Epithelial cell of prostate (primary cell): ENCODE results near the gene SEMA3E.
A peak's percentile ranks its signal among the peaks of the same experiment; 100 is the strongest.
"Not testable (repeated sequence)": the region's sequence is repeated elsewhere in the genome, so short reads cannot be mapped to it uniquely, and the experiment has no call there.

ENCODE experiments used
- DNase-seq: peaks from one replicate; pipeline ENCODE4 v3.0.0-alpha.2; 2011; ENCODE audit warnings: low read depth, low spot score
- H3K27ac ChIP-seq: fragments of 450-650 bp; 2 replicates; pipeline ENCODE4 v1.5.1; 2017; ENCODE audit warnings: mild to moderate bottlenecking

SEMA3E gene

DNA sequence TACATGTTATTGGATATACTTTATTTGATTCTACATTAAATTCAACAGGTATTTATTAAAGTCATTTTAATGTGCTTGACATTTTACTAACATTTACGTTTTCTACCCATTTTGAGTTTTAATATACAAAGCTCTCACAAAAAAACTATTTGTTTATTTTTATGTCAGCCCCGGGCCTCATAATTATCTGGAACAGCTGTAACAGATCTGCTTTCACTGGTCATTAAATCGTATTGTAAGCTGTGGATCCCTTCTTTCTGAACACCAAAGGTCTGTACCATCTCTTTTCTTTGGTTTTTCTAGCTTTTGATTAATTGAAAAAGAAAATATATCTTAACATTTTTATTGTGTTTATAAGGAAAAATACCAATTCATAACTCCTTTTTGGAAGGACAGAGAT, 73.5 kb downstream of the SEMA3E start:
- no peak overlapping the region for H3K27ac ChIP-seq
- no peak for DNase-seq

DNA sequence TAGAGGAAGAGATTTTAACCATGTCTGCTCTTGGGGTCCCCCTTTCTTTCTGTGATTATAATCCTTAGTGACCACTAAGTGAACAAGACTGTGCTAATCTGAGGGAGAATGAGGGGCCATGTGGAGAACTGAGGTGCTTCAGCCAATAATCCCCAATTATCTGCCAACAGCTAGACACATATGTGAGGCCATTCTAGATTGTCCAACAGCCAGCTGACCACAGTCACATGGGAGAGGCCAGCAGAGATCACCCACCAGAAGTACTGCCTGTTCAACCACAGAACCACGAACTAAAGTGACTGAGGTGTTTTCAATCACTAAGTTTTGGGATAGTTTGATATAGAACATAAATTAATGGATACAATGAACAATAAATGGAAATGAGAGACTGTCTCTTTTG, 74.3 kb downstream of the SEMA3E start:
- no peak for DNase-seq
- no peak overlapping the region for H3K27ac ChIP-seq

DNA sequence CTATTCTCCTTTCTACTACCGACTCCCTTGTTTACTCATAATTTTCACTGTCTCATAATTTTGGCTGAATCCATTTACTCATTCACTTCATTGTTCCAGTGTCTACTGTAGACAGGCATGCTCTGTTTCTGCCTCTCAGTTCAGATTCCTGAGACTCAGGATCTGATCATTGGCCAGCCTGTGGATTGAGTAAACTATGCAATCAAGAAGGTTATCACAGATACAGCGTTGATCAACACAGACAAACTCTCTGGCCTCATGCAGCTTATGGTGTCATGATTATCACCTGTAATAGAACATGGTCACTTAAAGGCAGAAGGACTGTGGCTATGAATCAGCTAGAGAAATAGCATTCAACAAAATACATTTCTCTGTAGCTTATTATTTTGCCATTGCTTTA, 86.0 kb downstream of the SEMA3E start:
- no peak for DNase-seq
- no peak overlapping the region for H3K27ac ChIP-seq

DNA sequence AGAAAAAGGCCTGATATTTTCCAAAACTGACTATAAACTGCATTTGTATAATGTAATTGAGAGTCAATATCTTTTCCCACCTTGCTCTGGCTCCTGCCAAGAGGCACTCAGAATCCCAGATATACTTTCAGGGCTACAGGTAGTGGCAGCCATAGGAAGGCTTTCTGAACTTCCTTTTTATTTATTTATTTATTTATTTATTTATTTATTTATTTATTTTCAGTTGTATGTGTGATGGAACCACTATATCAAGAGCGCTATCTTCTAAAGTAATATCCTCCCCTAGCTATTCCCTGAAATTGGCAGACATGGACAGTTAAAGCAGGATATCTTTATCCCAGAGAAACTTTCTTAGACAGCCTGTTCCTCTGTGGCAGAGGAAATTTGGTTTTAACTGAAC, 86.7 kb downstream of the SEMA3E start:
- DNase-seq = no peak
- H3K27ac ChIP-seq = no peak overlapping the region

DNA sequence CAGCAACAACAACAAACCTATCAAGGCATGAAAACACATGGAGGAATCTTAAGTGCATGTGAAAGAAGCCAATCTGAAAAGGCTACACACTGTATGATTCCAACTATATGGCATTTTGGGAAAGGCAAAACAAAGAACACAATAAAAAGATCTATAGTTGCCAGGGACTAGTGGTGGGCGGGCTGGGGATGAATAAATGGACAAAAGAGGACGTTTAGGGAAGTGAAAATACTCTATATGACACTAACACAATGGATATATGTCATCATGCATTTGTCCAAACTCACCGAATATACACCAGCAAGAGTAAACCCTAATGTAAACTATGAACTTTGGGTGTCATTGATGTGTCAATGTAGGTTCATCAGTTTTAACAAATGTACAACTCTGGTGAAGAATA, 89.1 kb downstream of the SEMA3E start:
- no peak overlapping the region for H3K27ac ChIP-seq
- no peak for DNase-seq

DNA sequence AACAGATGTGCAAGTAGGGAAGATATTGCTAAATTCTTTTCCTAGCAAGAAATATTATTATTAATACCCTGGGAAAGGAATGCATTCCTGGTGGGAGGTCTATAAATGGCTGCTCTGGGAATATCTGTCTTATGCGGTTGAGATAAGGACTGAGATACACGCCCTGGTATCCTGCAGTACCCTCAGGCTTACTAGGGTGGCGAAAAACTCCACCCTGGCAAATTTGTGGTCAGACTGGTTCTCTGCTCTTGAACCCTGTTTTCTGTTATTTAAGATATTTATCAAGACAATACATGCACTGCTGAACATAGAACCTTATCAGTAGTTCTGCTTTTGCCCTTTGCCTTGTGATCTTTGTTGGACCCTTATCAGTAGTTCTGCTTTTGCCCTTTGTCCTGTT, 96.4 kb downstream of the SEMA3E start:
- not testable (repeated sequence) for H3K27ac ChIP-seq, DNase-seq

DNA sequence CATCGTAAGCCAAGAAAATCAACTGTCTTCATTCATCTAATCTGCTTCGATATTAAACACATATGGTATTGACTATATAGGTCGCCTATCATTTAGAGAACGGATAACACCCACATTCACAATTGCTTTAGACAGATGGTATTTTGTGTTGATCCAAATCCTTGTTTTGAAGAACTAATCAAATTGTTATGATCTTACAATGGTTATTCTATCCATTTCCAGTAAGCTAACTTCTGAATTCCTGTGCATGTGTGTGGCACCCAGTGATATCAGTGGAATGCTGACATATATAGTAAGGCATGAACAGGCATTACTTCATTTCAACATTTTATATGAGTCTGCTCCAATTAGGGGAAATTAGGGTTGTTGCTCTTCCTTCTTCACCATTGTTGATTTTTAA, 98.8 kb downstream of the SEMA3E start:
- no peak overlapping the region for H3K27ac ChIP-seq
- DNase-seq = no peak

DNA sequence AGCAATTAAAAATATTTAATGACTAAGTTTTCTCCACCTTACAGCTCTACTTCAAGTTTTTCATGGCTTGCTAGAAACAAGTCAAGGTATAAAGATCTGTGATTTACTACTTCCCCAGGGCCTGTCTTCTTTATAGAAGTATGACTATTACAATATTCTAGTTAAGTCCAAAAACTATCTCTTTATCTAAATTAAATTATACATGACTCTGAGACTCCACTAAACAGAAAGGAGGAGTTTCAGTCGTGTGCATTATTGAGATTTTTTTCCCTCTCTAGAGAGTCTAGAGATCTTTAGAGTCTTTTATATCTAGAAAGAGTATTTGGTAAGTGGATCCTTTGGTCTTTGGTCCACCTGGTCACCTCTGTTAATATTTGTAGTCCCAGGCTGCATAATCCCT, 100.7 kb downstream of the SEMA3E start:
- peak overlapping the region; percentile 45 for H3K27ac ChIP-seq
- no peak for DNase-seq

DNA sequence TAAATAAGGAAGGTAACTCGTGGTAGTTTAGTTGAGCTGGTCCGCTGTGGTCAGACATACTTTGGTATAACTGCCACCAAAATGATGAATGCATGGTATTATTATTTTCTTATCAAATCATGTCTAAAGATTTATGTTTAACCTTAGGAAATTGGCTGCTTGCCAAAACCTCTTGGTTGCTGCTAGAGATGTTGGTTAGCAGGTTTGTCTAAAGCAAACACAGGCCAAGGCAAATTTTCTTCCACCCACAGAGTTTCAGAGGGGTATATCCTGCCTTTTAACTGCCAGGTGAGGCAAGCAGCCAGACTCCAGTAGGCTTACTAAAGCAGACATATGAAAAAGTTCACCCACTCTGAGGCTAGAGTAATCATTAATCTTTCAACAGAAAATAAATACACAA, 101.4 kb downstream of the SEMA3E start:
- H3K27ac ChIP-seq = peak overlapping the region; percentile 45
- peak; percentile 60 for DNase-seq

DNA sequence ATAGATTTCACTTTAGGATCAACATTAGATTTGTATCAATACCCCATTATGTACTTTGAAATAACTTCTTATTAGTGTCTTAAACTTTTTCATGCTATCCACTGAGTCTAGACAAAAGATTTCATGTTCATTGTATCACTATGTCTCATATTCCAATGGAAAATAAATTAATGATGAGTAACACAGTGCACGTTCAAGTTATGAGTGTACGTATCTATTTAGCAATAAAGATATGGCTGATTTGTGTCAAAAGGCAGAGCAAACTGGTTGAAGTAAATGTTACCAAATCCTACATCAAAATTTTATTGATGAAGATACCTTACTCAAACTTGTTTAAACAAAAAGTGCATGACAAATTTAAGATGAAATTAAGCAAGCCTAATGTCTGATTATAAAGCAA, 102.4 kb downstream of the SEMA3E start:
- DNase-seq = peak; percentile 20
- peak overlapping the region; percentile 45 for H3K27ac ChIP-seq

DNA sequence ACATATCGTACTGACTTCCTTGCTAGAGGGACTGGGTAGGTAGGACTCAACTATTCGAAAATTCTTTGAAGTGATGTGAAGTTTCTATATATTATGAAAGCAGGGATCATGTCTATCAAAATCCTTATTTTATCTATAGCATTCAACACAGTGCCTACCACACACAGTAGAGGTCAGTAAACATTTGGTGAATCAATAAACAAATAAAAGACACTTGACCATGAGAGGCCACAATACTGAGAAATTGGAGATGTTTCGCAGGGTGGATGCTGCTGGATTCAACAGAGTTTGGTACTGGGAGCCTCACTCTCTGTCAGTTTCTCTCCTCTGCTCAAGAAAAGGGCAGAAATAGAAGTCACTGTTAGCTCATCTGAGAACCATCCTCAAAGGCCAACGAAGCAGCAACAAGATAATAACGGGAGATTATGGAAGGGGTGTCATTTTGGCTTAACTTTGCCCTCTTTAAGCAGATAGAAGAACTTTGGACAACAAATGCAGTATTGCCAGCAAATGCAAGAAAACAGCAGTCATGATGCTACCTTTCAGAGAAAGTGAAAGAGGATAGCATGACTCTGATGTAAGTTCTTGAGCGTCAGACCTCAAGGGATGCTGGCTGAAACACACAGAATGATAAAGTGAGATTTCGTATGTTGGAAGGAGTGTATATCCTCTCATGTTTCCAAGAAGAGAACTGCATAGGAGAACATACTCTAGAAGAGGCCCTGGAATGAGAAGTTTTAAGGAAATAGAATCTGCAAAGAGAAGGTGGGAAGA, 107.6 kb downstream of the SEMA3E start:
- H3K27ac ChIP-seq = no peak overlapping the region
- DNase-seq = no peak

DNA sequence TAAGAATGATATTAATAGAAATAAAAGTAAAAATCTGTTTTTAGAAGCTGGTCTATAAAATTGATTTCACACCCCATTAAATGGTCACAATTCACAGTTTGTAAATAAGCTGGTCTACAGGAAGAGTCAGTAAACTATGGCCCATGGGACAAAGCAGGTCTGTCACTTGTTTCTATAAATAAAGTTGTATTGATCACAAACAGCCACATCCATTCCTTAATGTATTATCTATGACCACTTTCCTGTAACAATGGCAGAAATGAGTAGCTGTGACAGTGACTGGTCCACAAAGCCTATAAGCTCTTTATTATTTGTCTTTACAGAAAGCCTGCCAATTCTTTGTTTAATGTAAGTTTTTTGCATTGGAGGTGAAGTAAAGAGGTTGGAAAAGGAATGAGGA, 114.5 kb downstream of the SEMA3E start:
- no peak for DNase-seq
- H3K27ac ChIP-seq = no peak overlapping the region

DNA sequence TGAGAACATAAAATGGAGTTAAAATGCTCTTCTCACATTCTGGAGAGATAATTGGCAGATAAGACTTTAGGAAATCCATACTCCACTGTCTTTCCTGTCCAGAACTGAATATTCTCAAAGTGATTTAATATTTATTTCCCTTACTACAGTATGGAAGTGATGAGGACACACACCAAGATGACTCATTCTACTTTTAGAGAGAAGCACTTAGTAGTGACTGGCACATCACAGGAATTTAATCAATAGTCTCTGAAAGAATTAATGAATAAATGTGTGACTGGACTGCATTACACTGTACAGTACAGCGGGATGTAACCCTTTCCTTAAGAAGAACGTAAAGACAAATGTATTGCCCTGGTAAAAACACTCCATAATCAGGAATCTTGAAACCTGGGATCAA, 116.7 kb downstream of the SEMA3E start:
- no peak for DNase-seq
- no peak overlapping the region for H3K27ac ChIP-seq

DNA sequence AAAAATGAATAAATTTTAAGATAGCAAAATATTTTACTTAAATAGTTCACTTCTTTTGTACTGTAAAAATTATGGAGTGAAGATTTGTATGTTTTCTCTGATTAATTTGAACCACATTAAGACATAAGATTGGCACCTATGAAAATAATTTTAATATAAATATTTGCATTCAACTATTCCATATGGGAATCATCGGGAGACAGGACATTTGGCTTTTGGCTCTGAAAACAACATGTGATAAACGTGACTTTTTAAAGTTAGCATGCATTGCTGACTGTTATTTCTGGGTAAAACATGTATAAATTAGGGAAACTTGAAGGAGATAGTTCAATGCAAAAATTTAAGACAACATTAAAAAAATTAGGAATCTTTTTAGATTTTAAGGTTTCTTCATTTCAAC, 117.2 kb downstream of the SEMA3E start:
- H3K27ac ChIP-seq = no peak overlapping the region
- DNase-seq = no peak

DNA sequence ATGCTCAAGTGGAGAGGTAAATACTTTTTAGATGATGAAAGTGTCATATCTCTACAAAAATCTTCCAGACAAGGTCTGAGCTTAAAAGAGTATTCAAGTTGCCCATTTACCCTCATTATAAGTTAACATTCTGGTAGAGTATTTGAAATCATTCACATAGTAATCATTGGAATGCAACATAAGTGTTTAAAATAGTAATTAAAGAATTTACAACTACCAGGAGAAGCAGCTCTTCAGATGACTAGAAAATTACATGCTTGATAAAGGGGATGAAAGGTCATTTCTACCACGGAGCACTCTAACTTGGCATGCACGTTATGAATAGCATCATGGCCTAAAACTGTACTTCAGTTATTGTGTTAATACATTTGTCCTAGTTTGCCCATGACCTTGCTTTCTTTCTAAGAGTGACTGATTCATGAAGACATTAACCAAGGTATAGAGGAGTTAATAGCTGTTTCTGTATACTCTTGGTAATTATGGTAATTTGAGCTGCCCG, 120.0 kb downstream of the SEMA3E start:
- no peak for DNase-seq
- no peak overlapping the region for H3K27ac ChIP-seq

DNA sequence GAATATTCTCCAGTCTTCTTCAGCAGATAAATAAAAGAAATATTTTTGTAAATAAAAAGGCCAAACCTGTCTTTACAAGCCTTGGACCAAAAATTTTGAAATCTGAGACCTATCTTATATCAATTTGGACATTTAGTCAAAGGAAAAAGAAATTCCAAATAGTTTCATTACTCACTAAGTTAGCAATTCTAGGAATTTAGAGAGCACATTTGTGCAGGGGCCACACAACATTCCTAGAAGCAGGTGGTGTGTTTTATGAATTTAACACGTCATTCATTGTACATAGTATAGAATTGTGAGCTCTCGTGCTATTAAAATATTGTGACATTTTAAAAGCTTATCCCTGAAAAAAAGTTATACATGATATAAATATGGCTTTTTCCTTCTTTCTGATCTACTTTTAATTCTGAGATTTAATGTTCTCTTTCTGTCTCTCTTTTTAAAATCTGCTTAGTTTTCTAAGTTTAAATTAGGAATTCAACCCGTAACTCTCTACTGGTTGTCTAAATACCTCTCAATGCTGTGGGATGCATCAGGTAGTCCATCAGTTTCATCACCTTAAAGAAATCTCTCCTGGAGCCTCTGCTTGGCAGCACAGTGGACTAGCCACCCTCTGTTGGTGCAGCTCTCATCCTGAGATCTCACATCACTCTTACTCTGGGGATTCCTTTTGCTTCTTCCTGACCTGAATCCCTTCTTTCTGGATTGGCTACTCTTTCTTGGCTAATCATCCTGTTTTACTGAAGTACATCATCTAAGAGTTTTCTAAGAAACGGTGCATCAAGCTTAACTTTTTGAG, 124.5 kb downstream of the SEMA3E start:
- no peak overlapping the region for H3K27ac ChIP-seq
- no peak for DNase-seq

DNA sequence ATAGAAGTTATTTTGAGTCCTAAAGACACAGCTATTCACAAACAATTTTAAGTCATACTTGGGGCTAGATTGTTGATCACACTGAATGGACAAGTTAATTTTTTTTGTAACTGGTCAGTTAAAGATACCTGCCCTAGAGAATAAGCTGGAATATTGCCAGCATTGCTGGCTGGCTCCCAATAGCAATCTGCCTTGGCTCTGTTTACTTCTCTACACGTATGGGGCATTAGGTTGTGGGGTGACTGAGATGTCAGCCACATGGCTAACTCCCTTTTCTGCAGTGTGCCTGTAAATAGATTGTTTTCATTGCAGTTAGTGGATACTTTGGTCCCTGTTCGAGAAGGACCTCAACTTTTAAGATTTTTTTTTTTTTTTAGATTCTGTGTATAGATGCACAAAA, 128.2 kb downstream of the SEMA3E start:
- H3K27ac ChIP-seq = no peak overlapping the region
- no peak for DNase-seq

DNA sequence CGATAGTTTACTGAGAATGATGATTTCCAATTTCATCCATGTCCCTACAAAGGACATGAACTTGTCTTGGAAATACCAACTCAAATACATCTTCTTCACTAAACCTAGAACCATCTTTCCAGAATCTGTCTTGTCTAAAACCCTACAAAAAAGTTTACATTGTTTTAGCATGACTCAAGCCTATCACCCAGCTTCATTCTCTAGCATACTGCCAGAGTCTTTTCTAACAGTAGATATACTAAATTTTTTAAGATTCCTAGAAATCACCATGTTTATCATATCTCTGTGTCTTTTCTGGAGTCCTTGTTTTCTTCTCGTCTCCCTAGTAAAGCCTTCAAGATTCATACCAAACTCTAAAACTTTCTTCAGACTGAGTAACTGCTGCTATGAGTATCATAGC, 129.7 kb downstream of the SEMA3E start:
- H3K27ac ChIP-seq = no peak overlapping the region
- DNase-seq = no peak

DNA sequence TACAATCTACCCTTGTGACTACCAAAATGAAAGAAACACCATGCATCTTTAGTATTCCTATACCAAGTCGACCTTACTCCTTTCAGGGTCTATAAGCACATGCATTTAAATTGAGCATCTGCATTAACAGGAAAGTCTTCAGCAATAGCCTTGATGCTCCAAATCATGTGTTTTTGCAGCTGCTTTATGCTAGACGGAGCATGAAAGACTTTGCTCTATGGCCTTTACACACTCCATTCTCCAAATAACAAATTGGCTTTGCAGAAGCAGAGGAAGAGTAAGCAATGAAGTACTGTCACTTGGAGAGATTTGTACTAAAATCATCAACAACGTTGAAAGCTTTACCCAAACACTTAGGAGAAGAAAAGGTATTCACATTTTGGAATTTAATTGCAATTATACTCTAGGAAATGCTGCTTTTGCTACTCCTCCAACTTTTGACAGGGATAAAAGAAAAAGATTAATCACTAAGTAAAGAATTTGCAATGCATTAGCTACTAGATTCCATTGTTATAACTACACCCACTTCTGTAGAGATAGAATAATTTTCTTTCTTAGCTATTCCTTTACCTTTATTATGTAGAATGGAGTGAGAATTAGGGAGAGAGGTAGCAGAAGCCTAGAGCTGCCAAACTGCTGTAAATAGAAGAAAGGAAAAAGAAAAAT, 131.8 kb downstream of the SEMA3E start:
- no peak overlapping the region for H3K27ac ChIP-seq
- DNase-seq = no peak

DNA sequence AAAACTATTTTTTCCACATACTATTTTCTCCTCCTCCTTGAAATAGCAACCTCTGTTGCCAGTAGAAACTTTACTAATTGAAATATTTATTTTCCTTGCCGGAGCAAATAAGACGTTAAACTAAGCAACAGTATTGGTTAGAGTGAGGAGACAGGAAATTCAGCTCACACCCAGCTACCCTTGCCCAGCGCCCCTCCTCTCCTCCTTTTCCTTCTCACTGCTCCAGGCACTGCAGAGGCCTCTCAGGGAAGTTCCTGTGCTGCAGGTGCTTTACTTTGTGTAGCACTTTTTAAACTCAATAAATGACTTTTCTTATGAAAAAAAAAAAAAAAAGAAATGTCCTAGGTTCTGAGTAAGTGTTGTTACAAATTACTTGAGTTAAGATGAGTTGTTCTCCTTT, 134.0 kb downstream of the SEMA3E start:
- no peak for DNase-seq
- no peak overlapping the region for H3K27ac ChIP-seq
